HCT116 (cell line): ENCODE data around the gene SNRNP25. TPM values are rescaled to one million over a fixed set of nuclear protein-coding genes. Genes with fewer than 3 reads are reported as not detected.

ENCODE experiments used
- ATAC-seq: fragments of 200-7000 bp; cut with Tn5 transposase; 2 replicates; pipeline ENCODE4 v1.9.1; 2020; ENCODE audit warnings: mild to moderate bottlenecking, moderate library complexity
- Bru-seq: library from RNA; stranded (reverse); fragments of 400-500 nt; gene quantifications from one replicate; lab custom pipeline; 2021; lab: Mats Ljungman, UMichigan
- BruChase-seq, 2 experiments: library from RNA; stranded (reverse); fragments of 400-500 nt; gene quantifications; one replicate each; lab custom pipeline; 2021; lab: Mats Ljungman, UMichigan
- BruUV-seq: library from RNA; stranded (reverse); fragments of 400-500 nt; replicated peaks from 2 replicates; lab custom pipeline; 2021; lab: Mats Ljungman, UMichigan
- CTCF ChIA-PET: fragments of 300-600 bp; sonication (Branson Sonifier 250); formaldehyde crosslinking; loops from one replicate; lab custom pipeline; 2021; ENCODE audit warnings: antibody characterized with exemption; lab: Charles Lee
- POLR2A ChIA-PET: fragments of 300-600, 350-600 bp; sonication (Branson Sonifier 250); formaldehyde crosslinking; loops from one replicate; lab custom pipeline; 2021; ENCODE audit warnings: antibody characterized with exemption; lab: Charles Lee
- RAD21 ChIA-PET, 2 experiments: fragments of 300-600 bp; sonication (Branson Sonifier 250); formaldehyde crosslinking; loops; one replicate each; lab custom pipeline; 2023; ENCODE audit warnings: low total read pairs in 2 of 2; ENCODE audit not compliant: uncharacterized antibody in 2 of 2, unreplicated experiment in 2 of 2, low non-redundant PET in 1 of 2; lab: Charles Lee
- DNase-seq: peaks from one replicate; pipeline ENCODE4 v3.0.0-alpha.2; 2010; ENCODE audit warnings: low read depth, low spot score
- H2AFZ ChIP-seq: fragments of 200-600 bp; shearing (Covaris generic), sonication (generic); 2 replicates; pipeline ENCODE4 v1.6.1; 2017; ENCODE audit warnings: low read depth, mixed run types, mixed read lengths, antibody characterized with exemption, low read length; ENCODE audit not compliant: poor library complexity, severe bottlenecking
- H3K27ac ChIP-seq: 2 replicates; pipeline ENCODE4 v1.5.1; 2012; ENCODE audit warnings: low read depth, low read length
- H3K27me3 ChIP-seq: fragments of 200-600 bp; sonication (generic); 2 replicates; pipeline ENCODE4 v1.6.1; 2016; ENCODE audit warnings: mixed run types, low read length, mixed read lengths; ENCODE audit not compliant: insufficient read depth
- H3K36me3 ChIP-seq, 2 experiments: fragments of 200-500 bp in 1 of 2; fragments of 200-600 bp in 1 of 2; sonication (Bioruptor generic) in 1 of 2; sonication (generic) in 1 of 2; 2 replicates each; pipeline versions ENCODE4 v1.5.1 to v1.6.1; 2014 to 2016; ENCODE audit warnings: low read length in 2 of 2, inconsistent platforms in 1 of 2, mixed read lengths in 1 of 2, mixed run types in 1 of 2; ENCODE audit not compliant: insufficient read depth in 2 of 2, control insufficient read depth in 1 of 2
- H3K4me1 ChIP-seq, 2 experiments: fragments of 200-600 bp in 1 of 2; sonication (generic) in 1 of 2; 2 replicates each; pipeline versions ENCODE4 v1.5.1 to v1.6.1; 2012 to 2017; ENCODE audit warnings: low read length in 2 of 2, inconsistent platforms in 1 of 2, mild to moderate bottlenecking in 1 of 2, mixed read lengths in 1 of 2, mixed run types in 1 of 2, moderate library complexity in 1 of 2; ENCODE audit not compliant: insufficient read depth in 2 of 2, control insufficient read depth in 1 of 2
- H3K4me2 ChIP-seq: fragments of 200-600 bp; sonication (generic); 2 replicates; pipeline ENCODE4 v1.6.1; 2017; ENCODE audit warnings: mixed run types, low read length, mixed read lengths
- H3K4me3 ChIP-seq, 2 experiments: fragments of 200-600 bp in 1 of 2; sonication (generic) in 1 of 2; replicated peaks in 1 of 2; 2 replicates each; pipeline ENCODE4 v1.5.1; 2011 to 2016; ENCODE audit warnings: low read length in 2 of 2, control low read depth in 1 of 2, low read depth in 1 of 2, mild to moderate bottlenecking in 1 of 2, mixed read lengths in 1 of 2, mixed run types in 1 of 2
- H3K79me2 ChIP-seq: fragments of 200-600 bp; sonication (generic); 2 replicates; pipeline ENCODE4 v1.6.1; 2017; ENCODE audit warnings: mild to moderate bottlenecking, mixed run types, low read length, moderate library complexity, mixed read lengths; ENCODE audit not compliant: insufficient read depth
- H3K9ac ChIP-seq: fragments of 200-600 bp; sonication (generic); 2 replicates; pipeline ENCODE4 v1.6.1; 2016; ENCODE audit warnings: low read length, mixed read lengths
- H3K9me2 ChIP-seq: fragments of 200-600 bp; sonication (generic), shearing (Covaris generic); 2 replicates; pipeline ENCODE4 v1.6.1; 2017; ENCODE audit warnings: mixed run types, mild to moderate bottlenecking, moderate library complexity; ENCODE audit not compliant: insufficient read depth
- H3K9me3 ChIP-seq, 2 experiments: fragments of 200-500 bp in 1 of 2; fragments of 200-600 bp in 1 of 2; sonication (Bioruptor generic) in 1 of 2; sonication (generic) in 1 of 2; 2 replicates each; pipeline ENCODE4 v1.6.1; 2014 to 2017; ENCODE audit warnings: low read length in 2 of 2, mixed read lengths in 2 of 2, inconsistent platforms in 1 of 2, low read depth in 1 of 2, mild to moderate bottlenecking in 1 of 2, mixed run types in 1 of 2, moderate library complexity in 1 of 2; ENCODE audit not compliant: control insufficient read depth in 1 of 2, insufficient read depth in 1 of 2
- H4K20me1 ChIP-seq: fragments of 200-600 bp; sonication (generic), shearing (Covaris generic); 2 replicates; pipeline ENCODE4 v1.6.1; 2017; ENCODE audit warnings: mixed run types, mild to moderate bottlenecking, moderate library complexity; ENCODE audit not compliant: insufficient read depth
- CBX3 ChIP-seq: IDR thresholded peaks from 2 replicates; pipeline ENCODE4 v1.6.1; 2012; ENCODE audit warnings: low read depth
- CTCF ChIP-seq, 3 experiments: fragments of 200-600 bp in 1 of 3; sonication (generic) in 1 of 3; IDR thresholded peaks in 2 of 3; conservative IDR thresholded peaks in 1 of 3; 2 replicates each; pipeline ENCODE4 v1.5.1; 2012 to 2017; ENCODE audit warnings: low read depth in 2 of 3, low read length in 2 of 3, antibody characterized with exemption in 1 of 3, borderline replicate concordance in 1 of 3, control low read depth in 1 of 3, mild to moderate bottlenecking in 1 of 3, mixed read lengths in 1 of 3, mixed run types in 1 of 3, moderate library complexity in 1 of 3; ENCODE audit not compliant: insufficient read depth in 1 of 3
- EGR1 ChIP-seq: IDR thresholded peaks from 2 replicates; pipeline ENCODE4 v1.6.1; 2012; ENCODE audit warnings: low read depth
- ELF1 ChIP-seq: IDR thresholded peaks from 2 replicates; pipeline ENCODE4 v1.6.1; 2012; ENCODE audit warnings: low read depth, borderline replicate concordance
- EZH2phosphoT487 ChIP-seq: fragments of 200-600 bp; IDR thresholded peaks from 2 replicates; pipeline ENCODE4 v1.6.1; 2018; ENCODE audit warnings: antibody characterized with exemption, borderline replicate concordance
- FOSL1 ChIP-seq: IDR thresholded peaks from 2 replicates; pipeline ENCODE4 v1.6.1; 2012; ENCODE audit warnings: low read depth
- JUND ChIP-seq: IDR thresholded peaks from 2 replicates; pipeline ENCODE4 v1.6.1; 2012
- MAX ChIP-seq: IDR thresholded peaks from 2 replicates; pipeline ENCODE4 v1.6.1; 2012
- POLR2AphosphoS5 ChIP-seq: IDR thresholded peaks from 2 replicates; pipeline ENCODE4 v1.6.1; 2011; ENCODE audit warnings: mild to moderate bottlenecking, low read depth, low read length, moderate library complexity
- REST ChIP-seq: IDR thresholded peaks from 2 replicates; pipeline ENCODE4 v1.6.1; 2012; ENCODE audit warnings: low read depth
- SIN3A ChIP-seq: IDR thresholded peaks from 2 replicates; pipeline ENCODE4 v1.6.1; 2012; ENCODE audit warnings: low read depth
- YY1 ChIP-seq: IDR thresholded peaks from 2 replicates; pipeline ENCODE4 v1.6.1; 2011; ENCODE audit warnings: low read length, low read depth, moderate library complexity, mild to moderate bottlenecking; ENCODE audit not compliant: insufficient replicate concordance; ENCODE audit errors: extremely low read depth
- ZBTB33 ChIP-seq: IDR thresholded peaks from 2 replicates; pipeline ENCODE4 v1.6.1; 2011; ENCODE audit warnings: mild to moderate bottlenecking, low read length, moderate library complexity; ENCODE audit not compliant: insufficient replicate concordance; ENCODE audit errors: extremely low read depth
- ZFX ChIP-seq: fragments of 450-650 bp; IDR thresholded peaks from 2 replicates; pipeline ENCODE4 v1.6.1; 2017
- ZNF274 ChIP-seq: fragments of 200-500 bp; sonication (Bioruptor generic); IDR thresholded peaks from 2 replicates; pipeline ENCODE4 v1.6.1; 2014; ENCODE audit warnings: mild to moderate bottlenecking, low read depth, low read length, inconsistent platforms
- intact Hi-C: fragments of 100-400 bp; cut with micrococcal nuclease; formaldehyde crosslinking; loops from 2 replicates; pipeline ENCODE4 v1.10.0; 2022
- long read RNA-seq: library from polyadenylated mRNA; unstranded; transcript quantifications from one replicate; pipeline ENCODE4 v2.0.0, GENCODE V29; 2021; ENCODE audit not compliant: unreplicated experiment
- polyA plus RNA-seq: library from polyadenylated mRNA; unstranded; fragments of >200 nt; gene quantifications from 2 replicates; pipeline ENCODE4 v1.2.1, GENCODE V29; 2012; ENCODE audit warnings: missing spikeins
- total RNA-seq: library from RNA; stranded (reverse); gene quantifications from one replicate; pipeline ENCODE4 v1.2.1, GENCODE V29; 2021; ENCODE audit not compliant: unreplicated experiment

SNRNP25 gene
- total RNA-seq (24.5 TPM), Bru-seq, nascent RNA (percentile 47 among the genes with signal in this experiment), BruChase-seq, experiment 1, labeled RNA remaining after a 6-hour chase (percentile 61 among the genes with signal in this experiment), BruChase-seq, experiment 2, labeled RNA remaining after a 2-hour chase (percentile 61 among the genes with signal in this experiment)
- polyA plus RNA-seq, result 19.8 and 25.7 TPM in 2 replicates
- long read RNA-seq, transcript SNRNP25-201 (5 exons, 1,905 nt), result major isoform, 24 of 29 reads
- long read RNA-seq, partial matches to known transcripts, result 1 of 29 reads
- long read RNA-seq, other reads (novel, unspliced or antisense), result 3 of 29 reads

GRCh38 chr16:53346-54236 lies at the start of gene SNRNP25, which contains the start of gene POLR3K:
SNRNP25 (plus strand) TSS chr16:53828; CDS start chr16:54017, 189 bp downstream.
POLR3K (minus strand) TSS chr16:53608; CDS start chr16:53586, 22 bp downstream.
- no peak within 1 kb of the TSS for H2AFZ ChIP-seq
- TF ChIP-seq EGR1 (no peak), POLR2AphosphoS5 (peak; percentile 56), CTCF (IDR thresholded peaks at IDR 0.05 in 2 of 3, conservative IDR thresholded peaks at IDR 0.05 in 1 of 3; ENCODE audit: borderline replicate concordance in 1 of 3, insufficient read depth in 1 of 3, low read depth in 2 of 3, low read length in 2 of 3) (no peak), ELF1 (no peak), ZBTB33 (no peak), ZNF274 (no peak), ZFX (peak; percentile 29; the same call in 1 of the 2 replicates), CBX3 (no peak), YY1 (no peak), MAX (peak; percentile 48; the same call in 1 of the 2 replicates), REST (no peak), SIN3A (peak; percentile 70; the same call in 1 of the 2 replicates), EZH2phosphoT487 (no peak), JUND (no peak), FOSL1 (no peak)

More at GRCh38 chr16:53346-54236, at the start of gene SNRNP25, which contains the start of gene POLR3K:
- H3K9me3 ChIP-seq, result no peaks in the 10 kb centered on the region
- peak within 1 kb of the TSS; percentile 78 for H3K9ac ChIP-seq
- peaks cover 39% of the 10 kb centered on the region for H3K79me2 ChIP-seq
- peak within 1 kb of the TSS; percentile 84 for H3K27ac ChIP-seq
- H4K20me1 ChIP-seq, result no peaks in the 10 kb centered on the region
- H3K4me3 ChIP-seq, result peak within 1 kb of the TSS; percentile 73
- H3K36me3 ChIP-seq, result no peaks in the 10 kb centered on the region; a peak in 3 of 4 replicates
- no TSS peak for BruUV-seq
- ATAC-seq (peak; percentile 94), DNase-seq (peak; percentile 73)
- RAD21 ChIA-PET, result interaction anchor here in 1 of 2 experiments (0.7 to 1.0 kb wide), 2 partner anchors 9 to 17 kb away, joined by 3 read pairs; no protein-coding TSS in a partner anchor
- no peaks in the 10 kb centered on the region for H3K4me1 ChIP-seq
- POLR2A ChIA-PET, result interaction anchor here (1.0 kb wide), 1 partner anchor 10 kb away, joined by 3 read pairs; no protein-coding TSS in a partner anchor
- intact Hi-C loops, result no loop called here
- CTCF ChIA-PET, result interaction anchor here (0.7 kb wide), 1 partner anchor 12 kb away, joined by 4 read pairs; no protein-coding TSS in a partner anchor
- H3K4me2 ChIP-seq, result peak within 1 kb of the TSS; percentile 75
- H3K27me3 ChIP-seq, result no peaks in the 10 kb centered on the region
- no peaks in the 10 kb centered on the region for H3K9me2 ChIP-seq
